GM11168 (cell line): ENCODE results near the gene IL25.
"Not testable (repeated sequence)": the region's sequence is repeated elsewhere in the genome, so short reads cannot be mapped to it uniquely, and the experiment has no call there.

ENCODE experiments used
- in situ Hi-C: fragments of 300-500 bp; cut with MboI; formaldehyde crosslinking; loops from one replicate; pipeline ENCODE4 v1.12.0; 2022; ENCODE audit warnings: low sequenced_read_pairs; ENCODE audit not compliant: unreplicated experiment

IL25 gene

DNA sequence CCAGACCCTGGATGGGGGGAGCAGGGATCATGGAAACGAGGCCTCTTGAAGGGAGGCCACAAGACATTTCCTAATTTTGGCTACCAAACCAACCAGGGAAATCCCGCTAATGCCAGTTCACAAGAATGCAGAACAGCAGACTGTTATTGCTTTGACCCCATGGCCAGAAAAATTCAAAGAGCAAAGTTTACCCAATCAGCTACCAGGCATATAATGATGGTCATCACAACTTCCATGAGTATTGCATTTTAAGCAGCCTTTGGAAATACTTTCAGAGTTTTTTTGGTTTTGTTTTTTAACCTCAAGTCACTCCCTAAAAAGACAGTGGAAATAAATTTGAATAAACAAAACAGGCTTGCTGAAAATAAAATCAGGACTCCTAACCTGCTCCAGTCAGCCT is at the start of gene IL25:
Gene IL25 (plus strand): TSS at position 301 of the 400 bp plus-strand sequence.
- in situ Hi-C loops = no loop called here

- in situ Hi-C loops = no loop called here
These were observed 48.7 kb upstream of the IL25 start for GRCh38 chr14:23323838-23324454.

DNA sequence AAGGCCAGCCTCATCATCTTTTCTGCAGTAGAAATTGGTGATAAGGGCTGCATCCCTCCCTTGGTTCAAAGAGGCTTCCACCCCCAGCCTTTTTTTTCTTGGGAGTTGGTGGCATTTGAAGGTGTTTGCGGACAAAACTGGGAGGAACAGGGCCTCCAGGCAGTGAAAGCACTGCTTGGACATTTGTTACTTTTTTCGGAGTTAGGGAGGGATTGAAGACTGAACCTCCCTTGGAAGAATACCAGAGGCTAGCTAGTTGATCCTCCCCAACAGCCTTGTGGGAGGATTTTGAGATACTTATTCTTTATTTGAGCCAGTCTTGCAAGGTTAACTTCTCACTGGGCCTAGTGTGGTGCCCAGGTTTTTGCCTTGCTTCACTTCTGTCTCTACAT is 48.2 kb upstream of the IL25 start:
- in situ Hi-C loops = no loop called here

- in situ Hi-C loops = no loop called here
These were observed 47.6 kb upstream of the IL25 start for GRCh38 chr14:23324993-23325392.

GRCh38 chr14:23325746-23326145 is 46.9 kb upstream of the IL25 start:
- in situ Hi-C loops = not testable (repeated sequence)

GRCh38 chr14:23326491-23327332 is 45.9 kb upstream of the IL25 start:
- in situ Hi-C loops = no loop called here

- in situ Hi-C loops = no loop called here
These were observed 44.5 kb upstream of the IL25 start for GRCh38 chr14:23327947-23328744.

DNA sequence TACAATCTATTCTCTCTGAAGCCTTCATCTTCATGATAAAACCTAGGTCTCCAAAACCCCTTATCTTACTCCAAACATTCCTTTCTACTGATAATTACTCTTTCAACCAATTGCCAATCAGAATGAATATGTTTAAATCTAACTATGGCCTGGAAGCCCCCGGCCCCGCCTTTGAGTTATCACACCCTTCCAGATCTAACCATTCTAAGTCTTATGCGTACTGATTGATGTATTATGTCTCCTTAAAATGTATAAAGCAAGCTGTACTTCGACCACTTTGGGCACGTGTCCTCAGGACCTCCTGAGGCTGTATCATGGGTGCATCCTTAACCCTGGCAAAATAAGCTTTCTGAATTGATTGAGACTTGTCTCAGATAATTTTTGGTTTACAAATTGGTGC is 37.0 kb upstream of the IL25 start:
- in situ Hi-C loops = no loop called here

DNA sequence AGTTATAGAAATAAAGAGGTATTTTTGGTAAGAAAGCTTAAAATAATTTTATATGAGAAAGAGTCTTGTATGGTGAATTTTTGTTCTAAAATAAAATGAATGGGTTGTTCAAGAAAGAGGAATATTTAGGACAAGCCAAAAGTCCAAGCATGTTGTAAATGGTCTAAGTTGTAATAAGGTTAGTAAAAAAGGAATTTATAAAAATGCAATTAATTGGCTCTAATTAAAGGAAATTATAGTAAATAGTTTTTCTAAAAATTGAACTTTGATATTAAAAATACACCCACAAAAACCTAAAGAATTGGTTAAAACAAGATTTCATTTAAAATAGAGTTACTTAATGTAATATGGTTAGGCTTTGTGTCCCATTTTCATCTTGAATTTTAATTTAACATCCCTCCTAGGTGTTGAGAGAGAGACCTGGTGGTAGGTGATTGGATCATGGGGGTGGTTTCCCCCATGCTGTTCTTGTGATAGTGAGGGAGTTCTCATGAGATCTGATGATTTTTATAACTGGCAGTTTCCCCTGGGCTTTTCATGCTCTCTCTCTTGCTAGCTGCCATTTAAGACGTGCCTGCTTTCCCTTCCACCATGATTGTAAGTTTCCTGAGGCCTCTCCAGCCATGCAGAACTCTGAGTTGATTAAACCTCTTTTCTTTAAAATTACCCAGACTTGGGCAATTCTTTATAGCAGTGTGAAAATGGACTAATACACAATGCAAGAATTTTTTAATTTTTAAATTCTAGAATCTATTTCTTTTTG is 32.9 kb upstream of the IL25 start:
- in situ Hi-C loops = no loop called here

DNA sequence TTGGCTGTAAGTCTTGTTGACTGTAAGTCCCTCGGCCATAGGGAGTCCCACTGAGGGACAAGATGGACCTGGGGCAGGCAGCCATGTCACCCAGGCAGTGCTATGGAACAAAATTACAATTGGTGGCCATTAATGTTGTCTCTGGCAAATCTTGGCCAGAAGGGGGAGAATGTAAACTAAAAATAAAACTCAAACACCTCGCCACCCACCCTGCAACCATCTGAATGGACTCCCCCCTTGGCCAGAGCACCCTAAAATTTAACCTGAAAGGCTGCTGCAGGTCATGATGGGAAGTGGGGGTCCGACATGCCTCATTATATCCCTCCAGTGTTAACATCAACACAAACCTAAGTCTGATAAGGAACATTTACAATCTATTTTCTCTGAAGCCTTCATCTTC is 28.1 kb upstream of the IL25 start:
- in situ Hi-C loops = no loop called here

- in situ Hi-C loops = no loop called here
These were observed 26.5 kb upstream of the IL25 start for GRCh38 chr14:23345987-23346692.

DNA sequence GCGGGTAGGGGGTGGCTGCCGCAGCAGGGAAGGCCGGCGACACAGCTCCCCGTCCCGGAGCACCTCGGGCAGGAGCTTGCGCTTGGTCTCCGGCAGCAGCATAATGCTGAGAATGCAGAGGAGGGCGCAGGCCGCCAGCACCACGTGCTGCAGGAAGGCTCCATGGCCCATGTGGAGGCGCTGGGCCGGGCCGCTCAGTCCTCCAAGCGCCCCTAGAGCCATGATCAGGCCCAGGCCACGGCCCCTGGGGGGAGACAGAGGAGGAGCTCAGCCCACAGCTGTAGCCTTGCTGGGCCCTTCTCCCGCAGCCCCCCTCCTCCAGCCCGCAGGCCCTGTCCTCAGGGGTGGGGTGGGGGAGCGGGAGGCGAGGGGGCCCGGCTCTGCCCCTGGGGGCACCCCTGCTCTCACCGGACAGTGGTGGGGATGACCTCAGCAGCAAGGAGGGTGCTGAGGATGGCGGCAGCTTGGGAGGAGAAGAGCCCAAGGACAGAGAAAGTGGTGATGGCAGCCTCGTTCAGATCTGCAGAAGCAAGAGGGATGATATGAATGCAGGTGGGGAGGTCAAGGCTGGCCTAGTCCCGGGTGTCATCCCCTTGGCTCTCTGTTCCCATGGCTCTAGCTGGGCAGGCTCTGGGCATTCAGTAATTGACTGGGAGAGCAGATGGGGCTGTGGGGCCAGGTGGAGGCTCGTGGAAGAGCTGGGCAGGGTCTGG is 25.8 kb upstream of the IL25 start:
- in situ Hi-C loops = no loop called here

- in situ Hi-C loops = no loop called here
These were observed 25.0 kb upstream of the IL25 start for GRCh38 chr14:23347406-23348296.

DNA sequence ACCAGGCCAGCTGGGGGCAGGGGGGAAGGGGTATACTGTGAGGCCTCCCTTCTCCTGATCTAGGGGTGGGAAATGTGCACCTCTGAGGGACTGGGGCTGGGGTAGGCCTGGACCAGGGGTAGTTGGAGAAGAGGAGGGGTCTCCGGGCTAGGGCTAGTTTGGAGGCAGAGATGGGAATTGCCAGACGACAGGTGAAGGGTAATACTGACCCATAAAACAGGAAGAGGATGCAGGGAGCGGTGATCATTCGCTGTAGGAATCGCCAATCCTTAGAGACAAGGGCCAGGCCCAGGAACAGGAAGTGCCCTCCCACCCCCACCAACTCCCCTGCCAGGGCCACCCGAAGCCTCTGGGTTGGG is 24.3 kb upstream of the IL25 start:
- in situ Hi-C loops = no loop called here

DNA sequence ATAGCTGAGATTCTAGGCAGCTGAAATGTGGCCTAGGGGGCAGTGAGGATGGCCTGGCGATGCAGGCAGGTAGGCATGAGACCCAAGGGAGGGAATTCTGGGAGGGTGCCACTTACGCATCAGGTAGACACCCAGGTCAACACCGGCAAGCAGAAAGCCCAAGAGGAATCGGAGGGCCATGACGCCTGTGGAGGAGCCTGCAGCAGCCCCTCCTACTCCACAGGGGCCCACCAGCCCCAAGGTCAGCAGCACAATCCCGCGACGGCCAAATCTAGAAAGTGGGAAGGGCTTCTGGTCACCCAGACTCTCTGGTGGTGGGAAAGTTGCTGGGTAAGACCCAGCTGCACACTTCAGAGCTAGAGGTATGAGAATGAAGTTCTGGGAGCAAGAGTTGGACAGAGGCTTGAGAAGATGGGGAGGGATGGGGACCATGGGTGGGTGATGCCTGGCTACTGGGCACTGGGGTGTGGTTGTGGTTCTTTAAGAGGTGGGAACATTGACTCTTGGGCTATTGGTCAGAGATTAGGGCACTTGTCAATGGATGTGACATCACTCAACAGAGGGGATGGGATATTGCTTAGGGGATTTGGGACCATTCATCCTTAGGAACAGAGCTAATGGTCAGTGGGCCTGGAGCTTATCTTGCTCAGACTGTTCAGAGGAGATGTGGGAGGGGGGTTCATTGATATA is 23.3 kb upstream of the IL25 start:
- in situ Hi-C loops = no loop called here

DNA sequence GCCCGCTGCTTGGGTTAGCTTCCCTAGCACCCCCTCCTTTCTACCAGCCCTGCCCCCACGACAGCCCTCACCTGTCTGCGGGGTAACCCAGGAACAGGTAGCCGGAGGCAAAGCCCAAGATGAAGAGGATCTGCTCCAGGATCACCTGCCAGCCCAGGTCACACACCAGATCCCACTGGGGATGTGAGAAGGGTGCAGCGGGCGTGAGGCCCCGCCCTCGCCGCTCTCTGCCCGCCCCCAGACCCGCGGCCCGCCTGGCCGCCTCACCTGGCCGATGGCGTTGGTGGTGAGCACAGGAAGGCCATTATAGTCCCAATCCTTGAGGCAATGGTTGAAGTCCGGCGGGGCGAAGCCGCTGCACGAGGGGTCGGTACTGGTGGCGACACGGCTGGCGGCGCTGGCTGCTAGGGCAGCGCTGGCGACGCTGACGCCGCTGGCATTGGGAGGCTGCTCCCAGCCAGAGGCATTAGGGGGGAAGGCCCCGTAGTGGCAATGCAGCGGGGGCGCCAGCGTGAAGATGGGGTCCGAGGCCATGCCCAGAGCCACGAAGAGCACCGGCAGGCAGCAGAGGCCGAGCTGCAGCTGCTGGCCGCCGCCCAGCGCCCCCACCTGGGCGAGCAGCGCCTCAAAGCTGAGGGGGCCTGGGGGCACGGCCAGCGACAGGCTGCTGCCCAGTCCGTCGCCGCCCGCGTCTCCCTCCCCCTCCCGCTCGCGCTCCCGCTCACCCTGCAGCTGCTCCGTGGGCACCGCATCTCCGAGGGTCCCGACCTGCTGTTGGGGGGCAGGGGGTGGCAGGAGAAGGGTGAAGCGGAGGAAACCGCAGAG is 20.7 kb upstream of the IL25 start:
- in situ Hi-C loops = no loop called here
